ENCODE data around the gene CROT.

CROT gene

DNA sequence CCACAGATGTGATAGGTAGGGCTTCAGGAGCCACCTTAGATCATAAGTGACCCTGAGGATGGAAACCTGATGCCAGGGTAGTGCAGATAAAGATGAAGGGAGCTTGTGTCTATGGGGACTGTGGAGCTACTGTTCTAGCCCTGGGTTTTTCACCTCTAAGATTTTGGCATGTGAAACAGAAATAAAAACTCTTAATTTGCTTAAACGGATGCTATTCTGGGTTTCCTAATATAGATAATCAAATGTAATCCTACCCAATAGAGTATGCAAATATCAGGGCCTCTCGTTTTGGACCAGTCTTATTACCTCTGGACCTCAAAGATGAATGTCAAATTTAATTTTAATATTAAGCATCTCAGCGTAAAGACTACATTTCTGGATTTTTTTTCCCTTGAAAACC, 80.7 kb downstream of the CROT start:
- Histone ChIP-seq H2AFZ (ENCODE audit: low read length) (no peak overlapping the region), H3K9ac (ENCODE audit: low read length) (no peak overlapping the region)

DNA sequence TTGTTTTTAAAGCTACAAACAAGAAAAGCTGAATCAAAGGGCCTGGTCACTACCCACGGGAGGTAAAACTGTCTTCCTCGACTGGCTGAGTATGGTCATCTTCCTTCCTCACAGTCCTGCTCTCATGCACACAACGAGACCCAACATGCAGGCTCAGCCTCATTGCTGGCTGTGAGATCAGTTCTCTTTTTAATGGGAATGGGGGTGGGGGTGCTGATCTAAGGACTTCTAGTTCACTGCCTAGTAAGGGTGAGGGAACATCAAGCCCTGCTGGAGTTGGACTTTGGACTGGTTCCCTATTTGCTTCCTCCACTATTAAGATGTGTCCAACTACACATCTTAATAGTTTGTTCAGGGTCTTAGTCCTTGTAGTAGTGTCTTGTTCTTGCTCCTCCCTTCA, 81.8 kb downstream of the CROT start:
- no peaks in the 10 kb centered on the region for H3F3A ChIP-seq (ENCODE audit: insufficient read depth, low read length)
- H3K27ac ChIP-seq (ENCODE audit: low read depth, low read length, poor library complexity, severe bottlenecking): no peak overlapping the region
- H3K4me2 ChIP-seq (ENCODE audit: low read length): no peak overlapping the region
- no peaks in the 10 kb centered on the region for H3K79me2 ChIP-seq (ENCODE audit: insufficient read depth, low read length)
- H3K9ac ChIP-seq (ENCODE audit: low read length): no peak overlapping the region
- H4K20me1 ChIP-seq (ENCODE audit: insufficient read depth, low read length): no peaks in the 10 kb centered on the region
- H3K9me2 ChIP-seq (ENCODE audit: low read depth, low read length): no peaks in the 10 kb centered on the region
- TF ChIP-seq EZH2 (IDR thresholded peaks at IDR 0.05; ENCODE audit: borderline replicate concordance, low read length) (no peak), CTCF (IDR thresholded peaks at IDR 0.05; ENCODE audit: low read length) (no peak)
- no peaks in the 10 kb centered on the region for H3K4me1 ChIP-seq (ENCODE audit: insufficient read depth, low read length, severe bottlenecking)
- no peaks in the 10 kb centered on the region for H3K27me3 ChIP-seq (ENCODE audit: insufficient read depth, low read length)
- no peak overlapping the region for H3K4me3 ChIP-seq (ENCODE audit: low read depth, low read length, poor library complexity, severe bottlenecking)
- peaks cover 47% of the 10 kb centered on the region for H3K36me3 ChIP-seq (ENCODE audit: insufficient read depth, low read length)
- H3K9me3 ChIP-seq (ENCODE audit: low read length): no peaks in the 10 kb centered on the region
- no peak overlapping the region for H2AFZ ChIP-seq (ENCODE audit: low read length)

More for the DNA sequence above, 80.7 kb downstream of the CROT start:
- no peak overlapping the region for H3K4me2 ChIP-seq (ENCODE audit: low read length)
- no peaks in the 10 kb centered on the region for H3K9me2 ChIP-seq (ENCODE audit: low read depth, low read length)
- no peaks in the 10 kb centered on the region for H3F3A ChIP-seq (ENCODE audit: insufficient read depth, low read length)
- H3K4me3 ChIP-seq (ENCODE audit: low read depth, low read length, poor library complexity, severe bottlenecking): no peak overlapping the region
- peaks cover 41% of the 10 kb centered on the region for H3K36me3 ChIP-seq (ENCODE audit: insufficient read depth, low read length)
- no peaks in the 10 kb centered on the region for H3K4me1 ChIP-seq (ENCODE audit: insufficient read depth, low read length, severe bottlenecking)
- no peaks in the 10 kb centered on the region for H3K79me2 ChIP-seq (ENCODE audit: insufficient read depth, low read length)
- no peaks in the 10 kb centered on the region for H4K20me1 ChIP-seq (ENCODE audit: insufficient read depth, low read length)
- H3K9me3 ChIP-seq (ENCODE audit: low read length): no peaks in the 10 kb centered on the region
- no peak overlapping the region for H3K27ac ChIP-seq (ENCODE audit: low read depth, low read length, poor library complexity, severe bottlenecking)
- TF ChIP-seq EZH2 (IDR thresholded peaks at IDR 0.05; ENCODE audit: borderline replicate concordance, low read length) (no peak), CTCF (IDR thresholded peaks at IDR 0.05; ENCODE audit: low read length) (no peak)
- H3K27me3 ChIP-seq (ENCODE audit: insufficient read depth, low read length): no peaks in the 10 kb centered on the region

- H3K27ac ChIP-seq (ENCODE audit: low read depth, low read length, poor library complexity, severe bottlenecking): no peak overlapping the region
- no peak overlapping the region for H2AFZ ChIP-seq (ENCODE audit: low read length)
- TF ChIP-seq CTCF (IDR thresholded peaks at IDR 0.05; ENCODE audit: low read length) (no peak), EZH2 (IDR thresholded peaks at IDR 0.05; ENCODE audit: borderline replicate concordance, low read length) (no peak)
- H3K79me2 ChIP-seq (ENCODE audit: insufficient read depth, low read length): no peaks in the 10 kb centered on the region
- no peaks in the 10 kb centered on the region for H3F3A ChIP-seq (ENCODE audit: insufficient read depth, low read length)
- H3K4me3 ChIP-seq (ENCODE audit: low read depth, low read length, poor library complexity, severe bottlenecking): no peak overlapping the region
- no peaks in the 10 kb centered on the region for H3K4me1 ChIP-seq (ENCODE audit: insufficient read depth, low read length, severe bottlenecking)
- no peaks in the 10 kb centered on the region for H4K20me1 ChIP-seq (ENCODE audit: insufficient read depth, low read length)
- H3K9me3 ChIP-seq (ENCODE audit: low read length): no peaks in the 10 kb centered on the region
- no peak overlapping the region for H3K4me2 ChIP-seq (ENCODE audit: low read length)
- H3K27me3 ChIP-seq (ENCODE audit: insufficient read depth, low read length): no peaks in the 10 kb centered on the region
- peaks cover 55% of the 10 kb centered on the region for H3K36me3 ChIP-seq (ENCODE audit: insufficient read depth, low read length)
- H3K9ac ChIP-seq (ENCODE audit: low read length): no peak overlapping the region
- H3K9me2 ChIP-seq (ENCODE audit: low read depth, low read length): no peaks in the 10 kb centered on the region; the same call in 1 of the 2 replicates
These were observed 87.1 kb downstream of the CROT start for GRCh38 chr7:87432536-87432935.

Data from OCI-LY1 (cell line).